Activated T-cell treated with anti-CD3 and anti-CD28 coated beads, Interleukin-2, amount 50 U/mL, for 4 hours (primary cell): ENCODE measurements around the gene USP47. TPM values are rescaled to one million over a fixed set of nuclear protein-coding genes. Genes with fewer than 3 reads are reported as not detected.

Experiments
- ATAC-seq, 2 donors: fragments of 200-7000 bp; cut with Tn5 transposase; one replicate each; pipeline ENCODE4 v1.10.0; 2021
- DNase-seq: peaks from one replicate; pipeline ENCODE4 v3.0.0-alpha.2; 2020
- H3K27me3 Mint-ChIP-seq: one replicate; pipeline ENCODE4 v1.8.0; 2021; ENCODE audit warnings: low read depth, mixed read lengths
- H3K36me3 Mint-ChIP-seq: one replicate; pipeline ENCODE4 v1.8.0; 2022; ENCODE audit warnings: mixed read lengths; ENCODE audit not compliant: insufficient read depth
- H3K4me1 Mint-ChIP-seq: one replicate; pipeline ENCODE4 v1.8.0; 2021; ENCODE audit warnings: low read depth, mixed read lengths
- H3K4me3 Mint-ChIP-seq: one replicate; pipeline ENCODE4 v1.8.0; 2021; ENCODE audit warnings: mild to moderate bottlenecking, moderate library complexity, mixed read lengths
- H3K9me3 Mint-ChIP-seq: one replicate; pipeline ENCODE4 v1.8.0; 2021; ENCODE audit warnings: mixed read lengths
- total RNA-seq, 3 donors: library from RNA; stranded (reverse); gene quantifications; one replicate each; pipeline ENCODE4 v1.2.1, GENCODE V29; 2021

Gene USP47
- total RNA-seq, 3 donors from 2014 or later: 39.5 to 48.3 (median 40.8) TPM

GRCh38 chr11:11843642-11844041 lies 1.9 kb downstream of the USP47 start:
- Mint-ChIP-seq H3K36me3 (no peaks in the 10 kb centered on the region), H3K4me3 (no peak overlapping the region), H3K4me1 (peaks cover 21% of the 10 kb centered on the region), H3K9me3 (no peaks in the 10 kb centered on the region), H3K27me3 (peaks cover 5% of the 10 kb centered on the region)
- ATAC-seq: no peak
- no peak for DNase-seq

GRCh38 chr11:11844272-11844671 lies 2.5 kb downstream of the USP47 start:
- ATAC-seq: no peak

GRCh38 chr11:11845071-11845470 lies 3.3 kb downstream of the USP47 start:
- ATAC-seq: no peak

More at GRCh38 chr11:11844272-11844671, 2.5 kb downstream of the USP47 start:
- H3K27me3 Mint-ChIP-seq: no peaks in the 10 kb centered on the region
- no peaks in the 10 kb centered on the region for H3K36me3 Mint-ChIP-seq
- DNase-seq: no peak
- H3K4me3 Mint-ChIP-seq: no peak overlapping the region
- H3K9me3 Mint-ChIP-seq: no peaks in the 10 kb centered on the region
- peaks cover 27% of the 10 kb centered on the region for H3K4me1 Mint-ChIP-seq

GRCh38 chr11:11845551-11845950 lies 3.8 kb downstream of the USP47 start:
- H3K9me3 Mint-ChIP-seq: no peaks in the 10 kb centered on the region
- no peaks in the 10 kb centered on the region for H3K27me3 Mint-ChIP-seq
- H3K4me3 Mint-ChIP-seq: no peak overlapping the region
- H3K4me1 Mint-ChIP-seq: peaks cover 40% of the 10 kb centered on the region
- ATAC-seq (no peak), DNase-seq (no peak)
- no peaks in the 10 kb centered on the region for H3K36me3 Mint-ChIP-seq

More at GRCh38 chr11:11845071-11845470, 3.3 kb downstream of the USP47 start:
- Mint-ChIP-seq H3K4me1 (peaks cover 35% of the 10 kb centered on the region), H3K9me3 (no peaks in the 10 kb centered on the region), H3K27me3 (no peaks in the 10 kb centered on the region), H3K4me3 (no peak overlapping the region), H3K36me3 (no peaks in the 10 kb centered on the region)
- no peak for DNase-seq

GRCh38 chr11:11847082-11847481 lies 5.3 kb downstream of the USP47 start:
- Mint-ChIP-seq H3K27me3 (no peaks in the 10 kb centered on the region), H3K36me3 (no peaks in the 10 kb centered on the region), H3K4me3 (no peak overlapping the region), H3K4me1 (peaks cover 48% of the 10 kb centered on the region), H3K9me3 (no peaks in the 10 kb centered on the region)
- DNase-seq (no peak), ATAC-seq (no peak)

GRCh38 chr11:11848891-11849746 lies 7.3 kb downstream of the USP47 start:
- H3K4me3 Mint-ChIP-seq: peak overlapping the region; percentile 60

GRCh38 chr11:11850668-11851067 lies 8.9 kb downstream of the USP47 start:
- Mint-ChIP-seq H3K4me3 (no peak overlapping the region), H3K4me1 (peaks cover 76% of the 10 kb centered on the region)

More at GRCh38 chr11:11848891-11849746, 7.3 kb downstream of the USP47 start:
- DNase-seq (peak; percentile 58), ATAC-seq (peak; percentile 70 to 83)
- Mint-ChIP-seq H3K36me3 (no peaks in the 10 kb centered on the region), H3K27me3 (no peaks in the 10 kb centered on the region), H3K4me1 (peaks cover 65% of the 10 kb centered on the region), H3K9me3 (no peaks in the 10 kb centered on the region)

GRCh38 chr11:11856638-11857037 lies 14.9 kb downstream of the USP47 start:
- H3K36me3 Mint-ChIP-seq: peaks cover 3% of the 10 kb centered on the region
- H3K4me3 Mint-ChIP-seq: no peak overlapping the region
- DNase-seq (peak; percentile 7), ATAC-seq (peak; percentile 66 to 69)
- H3K9me3 Mint-ChIP-seq: no peaks in the 10 kb centered on the region
- H3K27me3 Mint-ChIP-seq: no peaks in the 10 kb centered on the region
- H3K4me1 Mint-ChIP-seq: peaks cover 72% of the 10 kb centered on the region

More at GRCh38 chr11:11850668-11851067, 8.9 kb downstream of the USP47 start:
- no peaks in the 10 kb centered on the region for H3K9me3 Mint-ChIP-seq
- H3K36me3 Mint-ChIP-seq: no peaks in the 10 kb centered on the region
- DNase-seq: no peak
- ATAC-seq: no peak
- no peaks in the 10 kb centered on the region for H3K27me3 Mint-ChIP-seq

GRCh38 chr11:11857769-11858168 lies 16.0 kb downstream of the USP47 start:
- Mint-ChIP-seq H3K4me1 (peaks cover 66% of the 10 kb centered on the region), H3K36me3 (peaks cover 3% of the 10 kb centered on the region)
- no peak for DNase-seq

GRCh38 chr11:11858676-11859075 lies 16.9 kb downstream of the USP47 start:
- Mint-ChIP-seq H3K27me3 (no peaks in the 10 kb centered on the region), H3K9me3 (no peaks in the 10 kb centered on the region), H3K36me3 (peaks cover 3% of the 10 kb centered on the region), H3K4me3 (no peak overlapping the region), H3K4me1 (peaks cover 61% of the 10 kb centered on the region)
- DNase-seq (no peak), ATAC-seq (no peak)

More at GRCh38 chr11:11857769-11858168, 16.0 kb downstream of the USP47 start:
- peak overlapping the region; percentile 37 for H3K4me3 Mint-ChIP-seq
- peak in 1 of 2 donors; percentile 20 for ATAC-seq
- H3K27me3 Mint-ChIP-seq: no peaks in the 10 kb centered on the region
- H3K9me3 Mint-ChIP-seq: no peaks in the 10 kb centered on the region

- Mint-ChIP-seq H3K4me1 (peaks cover 63% of the 10 kb centered on the region), H3K4me3 (no peak overlapping the region), H3K27me3 (no peaks in the 10 kb centered on the region), H3K36me3 (peaks cover 3% of the 10 kb centered on the region), H3K9me3 (no peaks in the 10 kb centered on the region)
- DNase-seq (no peak), ATAC-seq (no peak)
Measured at GRCh38 chr11:11860103-11860979, 18.6 kb downstream of the USP47 start.

- Mint-ChIP-seq H3K27me3 (no peaks in the 10 kb centered on the region), H3K4me3 (no peak overlapping the region), H3K4me1 (peaks cover 63% of the 10 kb centered on the region), H3K36me3 (peaks cover 10% of the 10 kb centered on the region), H3K9me3 (peaks cover 8% of the 10 kb centered on the region)
- no peak for DNase-seq
- ATAC-seq: no peak
Measured at GRCh38 chr11:11862999-11863398, 21.2 kb downstream of the USP47 start.

- Mint-ChIP-seq H3K4me1 (peaks cover 62% of the 10 kb centered on the region), H3K4me3 (no peak overlapping the region), H3K9me3 (peaks cover 8% of the 10 kb centered on the region), H3K36me3 (peaks cover 8% of the 10 kb centered on the region), H3K27me3 (no peaks in the 10 kb centered on the region)
- no peak for ATAC-seq
- DNase-seq: no peak
Measured at GRCh38 chr11:11864332-11864731, 22.6 kb downstream of the USP47 start.

- ATAC-seq: no peak
- no peak for DNase-seq
- H3K4me1 Mint-ChIP-seq: peaks cover 65% of the 10 kb centered on the region
- H3K27me3 Mint-ChIP-seq: no peaks in the 10 kb centered on the region
- peak overlapping the region; percentile 26 for H3K4me3 Mint-ChIP-seq
- H3K9me3 Mint-ChIP-seq: peaks cover 8% of the 10 kb centered on the region
- H3K36me3 Mint-ChIP-seq: peaks cover 8% of the 10 kb centered on the region
Measured at GRCh38 chr11:11864803-11865202, 23.0 kb downstream of the USP47 start.
